ENCODE measurements around the gene NUDT3.

- TF ChIP-seq YY1 (IDR thresholded peaks at IDR 0.05; ENCODE audit: insufficient read depth, insufficient read length): no peak
- no peak for TF ChIP-seq ZNF274 (IDR thresholded peaks at IDR 0.05; ENCODE audit: low read depth, low read length)
Observed at GRCh38 chr6:34425498-34426410, 33.3 kb upstream of the NUDT3 start, which contains the start of gene RPS10.
